Hematopoietic multipotent progenitor cell treated with erythropoietin and hydrocortisone succinate and interleukin-3 and kit ligand, for 4 days (in vitro differentiated cells): ENCODE measurements around the gene SLC19A3.
A peak's percentile ranks its signal among the peaks of the same experiment; 100 is the strongest.
"Not testable (repeated sequence)": the region's sequence is repeated elsewhere in the genome, so short reads cannot be mapped to it uniquely, and the experiment has no call there.

Experiments
- DNase-seq: peaks from one replicate; pipeline ENCODE4 v3.0.0-alpha.2; 2015

The SLC19A3 gene

DNA sequence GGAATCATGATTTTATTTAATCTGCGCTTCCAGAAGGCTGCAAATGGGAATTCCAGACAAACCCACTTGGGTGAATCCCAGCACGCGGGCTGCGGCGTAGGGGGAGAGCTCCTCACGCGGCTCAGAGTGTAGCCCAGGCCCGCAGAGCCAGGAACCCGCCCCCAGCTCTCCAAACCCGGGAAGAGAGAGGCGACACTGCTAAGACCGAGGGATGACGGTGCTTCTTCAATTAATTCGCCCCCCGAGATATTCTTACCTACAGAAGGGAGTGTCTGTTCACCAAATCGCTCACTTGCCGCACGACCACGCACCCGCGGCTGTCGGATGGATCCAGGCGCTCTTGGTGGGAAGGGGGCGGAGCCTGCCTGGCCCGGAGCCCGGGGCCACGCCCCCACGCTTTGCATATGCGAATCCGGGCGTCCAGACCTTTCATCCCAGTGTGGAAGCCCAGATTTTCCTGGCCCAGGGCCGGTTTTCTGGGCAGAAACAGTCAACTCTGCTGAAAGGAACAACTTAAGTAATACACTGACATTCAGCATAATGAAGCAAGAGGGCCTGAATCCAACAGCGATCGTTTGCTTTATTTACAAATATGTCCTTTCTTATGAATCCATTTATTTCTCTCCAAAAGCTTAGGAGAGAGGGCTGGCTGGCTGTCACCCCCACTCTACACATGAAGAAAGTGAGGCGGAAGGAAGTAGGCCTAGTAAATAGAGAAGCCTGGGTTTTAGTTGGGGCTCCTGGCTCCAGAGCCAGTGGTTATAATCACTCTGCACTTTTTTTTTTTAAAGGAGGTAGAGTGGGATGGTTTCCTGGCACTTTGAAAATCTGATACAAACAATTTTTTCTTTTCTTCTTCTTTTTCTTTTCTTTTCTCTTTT, at the start of gene SLC19A3:
Gene SLC19A3, minus strand, starts transcription at position 342 of the 881 bp plus-strand sequence. CDS start 15,710 bp downstream, outside the sequence.
- DNase-seq = peak; percentile 20

GRCh38 chr2:227766373-227766883, 48.6 kb upstream of the SLC19A3 start:
- peak; percentile 79 for DNase-seq

- no peak for DNase-seq
These were observed 48.1 kb upstream of the SLC19A3 start for GRCh38 chr2:227765788-227766372.

GRCh38 chr2:227761740-227762476, 44.1 kb upstream of the SLC19A3 start:
- DNase-seq = no peak

DNA sequence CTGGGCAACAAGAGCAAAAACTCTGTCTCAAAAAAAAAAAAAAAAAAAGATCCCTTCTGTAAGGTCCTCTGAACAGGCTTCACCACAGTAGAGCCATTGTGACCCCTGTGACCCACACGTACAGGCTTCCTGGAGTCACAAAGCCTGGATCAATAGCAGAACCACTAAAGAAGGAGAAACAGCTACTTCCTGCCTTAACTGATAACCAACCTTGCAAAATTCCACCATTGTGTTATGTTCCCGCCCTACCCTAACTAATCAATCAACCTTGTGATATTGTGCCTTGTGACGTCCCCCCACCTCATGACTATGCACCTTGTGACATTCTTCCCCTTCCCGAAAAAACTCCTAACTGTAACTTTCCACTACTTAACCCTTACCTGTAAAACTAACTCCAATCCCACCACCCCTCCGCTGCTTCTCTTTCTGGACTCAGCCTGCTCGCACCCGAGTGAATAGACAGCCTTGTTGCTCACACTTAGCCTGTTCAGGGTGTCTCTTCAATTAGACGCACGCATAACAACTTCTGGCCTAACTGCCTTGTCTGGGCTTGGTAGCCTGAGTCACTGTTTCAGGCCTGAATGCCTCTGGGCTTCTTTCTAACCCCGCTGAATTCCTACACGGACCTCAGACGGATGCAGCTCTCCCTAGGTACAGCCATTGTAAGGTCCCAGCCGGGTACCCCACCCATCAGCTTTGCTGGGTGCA, 41.7 kb upstream of the SLC19A3 start:
- no peak for DNase-seq

GRCh38 chr2:227756261-227756660, 38.4 kb upstream of the SLC19A3 start:
- not testable (repeated sequence) for DNase-seq

- no peak for DNase-seq
These were observed 30.3 kb upstream of the SLC19A3 start for GRCh38 chr2:227748079-227748478.

DNA sequence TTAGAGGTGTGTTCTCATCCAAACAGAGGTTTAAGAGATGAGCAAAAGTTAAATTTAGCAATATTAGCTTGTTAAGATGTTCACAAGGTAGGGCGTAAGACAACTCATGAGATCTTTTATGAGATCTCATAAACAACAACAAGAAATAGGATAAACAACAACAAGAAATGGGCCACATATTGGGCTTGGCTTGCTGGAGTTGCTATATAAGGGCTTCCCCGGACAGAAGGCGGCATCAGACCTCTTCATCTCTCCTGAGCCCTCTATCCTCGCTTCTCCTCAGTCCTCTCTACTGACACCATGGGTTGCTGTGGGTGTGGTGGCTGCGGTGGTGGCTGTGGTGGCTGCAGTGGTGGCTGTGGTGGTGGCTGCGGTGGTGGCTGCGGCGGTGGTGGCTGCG, 27.8 kb upstream of the SLC19A3 start, which contains the start of gene SCYGR8:
Gene SCYGR8, plus strand, starts transcription at position 301 of the 400 bp plus-strand sequence. Its CDS starts 0 bp downstream, at position 301.
- DNase-seq = no peak

DNA sequence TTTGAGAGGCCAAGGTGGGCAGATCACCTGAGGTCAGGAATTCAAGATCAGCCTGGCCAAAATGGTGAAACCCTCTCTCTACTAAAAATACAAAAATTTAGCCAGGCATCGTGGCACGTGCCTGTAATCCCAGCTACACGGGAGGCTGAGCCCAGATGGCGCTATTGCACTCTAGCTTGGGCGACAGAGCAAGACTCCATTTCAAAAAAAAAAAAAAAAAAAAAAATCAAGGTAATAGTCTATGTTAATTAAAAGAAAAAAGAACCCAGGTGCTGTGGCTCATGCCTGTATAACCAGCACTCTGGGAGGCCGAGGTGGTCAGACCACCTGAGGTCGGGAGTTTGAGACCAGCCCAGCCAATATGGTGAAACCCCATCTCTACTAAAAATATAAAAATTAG, 22.9 kb upstream of the SLC19A3 start:
- DNase-seq = not testable (repeated sequence)

- DNase-seq = no peak
These were observed 21.5 kb upstream of the SLC19A3 start for GRCh38 chr2:227739351-227739750.

GRCh38 chr2:227728035-227728434, 10.2 kb upstream of the SLC19A3 start, which contains the start of gene SCYGR7:
Gene SCYGR7, plus strand, starts transcription at chr2:227728335. Its CDS starts 0 bp downstream, at chr2:227728335.
- DNase-seq = no peak

GRCh38 chr2:227724394-227725039, 6.7 kb upstream of the SLC19A3 start, which contains the start of gene SCYGR6:
Gene SCYGR6, minus strand, starts transcription at chr2:227724757. Its CDS starts 0 bp downstream, at chr2:227724757.
- DNase-seq = no peak

DNA sequence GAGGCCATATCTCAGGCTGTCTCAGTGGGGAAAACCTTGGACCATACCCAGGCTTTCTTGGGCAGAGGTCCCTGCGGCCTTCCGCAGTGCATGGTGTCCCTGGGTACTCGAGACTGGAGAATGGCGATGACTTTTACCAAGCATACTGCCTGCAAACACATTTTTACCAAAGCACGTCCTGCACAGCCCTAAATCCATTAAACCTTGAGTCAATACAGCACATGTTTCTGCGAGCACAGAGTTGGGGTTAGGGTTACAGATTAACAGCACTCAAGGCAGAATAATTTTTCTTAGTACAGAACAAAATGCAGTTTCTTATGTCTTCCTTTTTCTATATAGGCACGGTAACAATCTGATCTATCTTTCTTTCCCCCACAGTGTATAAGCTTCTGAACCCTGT, 5.0 kb upstream of the SLC19A3 start:
- not testable (repeated sequence) for DNase-seq

DNA sequence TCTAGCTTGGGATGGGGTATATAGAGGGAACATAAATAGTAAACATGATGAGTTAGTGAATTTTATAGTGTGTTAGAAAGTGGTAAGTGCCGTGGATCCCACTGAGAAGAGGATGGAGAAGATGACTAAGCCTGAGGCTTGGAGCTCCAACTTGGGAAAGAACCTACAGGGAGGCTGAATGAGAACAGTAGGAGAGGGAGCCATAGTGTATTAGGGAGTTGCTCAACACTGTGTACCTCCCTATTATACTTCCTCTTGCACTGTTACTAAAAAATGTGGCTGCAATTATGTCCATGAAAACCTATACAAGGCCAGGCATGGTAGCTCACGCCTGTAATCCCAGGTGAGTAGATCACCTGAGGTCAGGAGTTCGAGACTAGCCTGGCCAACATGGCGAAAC, 2.9 kb upstream of the SLC19A3 start:
- no peak for DNase-seq

DNA sequence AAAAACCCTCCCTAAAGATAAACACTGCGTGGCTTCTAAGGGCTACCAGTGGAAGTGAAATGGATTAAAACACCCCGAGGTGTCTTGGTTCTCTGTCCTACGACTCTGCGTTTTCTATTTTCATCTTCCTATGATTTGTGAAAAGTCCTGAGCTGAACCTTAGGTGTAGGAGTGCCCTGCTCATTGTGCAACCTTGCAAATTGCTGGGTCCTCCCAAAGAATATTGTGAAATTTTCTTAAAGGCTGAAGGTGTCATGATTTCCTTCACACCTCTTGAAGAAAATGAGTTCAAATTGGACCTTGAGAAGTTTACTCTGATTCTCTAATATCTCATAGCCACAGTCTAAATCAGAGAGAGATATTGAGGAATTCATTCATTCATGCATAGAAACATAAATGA, 1.8 kb upstream of the SLC19A3 start:
- DNase-seq = no peak

DNA sequence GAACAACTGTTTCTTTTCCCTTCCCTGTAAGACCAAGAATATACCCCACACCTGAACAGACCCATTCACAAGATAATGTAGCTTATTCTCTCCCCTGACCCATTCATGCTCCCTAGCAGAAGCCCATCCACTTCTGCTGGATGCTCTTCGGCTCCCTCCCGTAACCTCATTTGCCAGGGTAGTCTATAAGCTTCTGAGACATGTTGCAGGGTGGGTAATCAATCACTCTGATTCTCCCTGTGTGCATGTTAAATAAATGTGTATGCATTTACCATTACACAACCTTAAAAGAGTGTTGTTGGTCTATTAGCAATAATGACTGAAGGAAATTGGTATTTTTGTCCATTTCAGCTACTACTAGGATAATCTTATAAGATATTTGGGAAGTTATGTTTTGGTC, 1.3 kb downstream of the SLC19A3 start:
- no peak for DNase-seq

GRCh38 chr2:227713291-227713690, 4.5 kb downstream of the SLC19A3 start:
- DNase-seq = no peak

GRCh38 chr2:227710986-227711385, 6.8 kb downstream of the SLC19A3 start:
- no peak for DNase-seq

- DNase-seq = no peak
These were observed 10.4 kb downstream of the SLC19A3 start for GRCh38 chr2:227707390-227707789.

GRCh38 chr2:227706859-227707258, 11.0 kb downstream of the SLC19A3 start:
- no peak for DNase-seq

DNA sequence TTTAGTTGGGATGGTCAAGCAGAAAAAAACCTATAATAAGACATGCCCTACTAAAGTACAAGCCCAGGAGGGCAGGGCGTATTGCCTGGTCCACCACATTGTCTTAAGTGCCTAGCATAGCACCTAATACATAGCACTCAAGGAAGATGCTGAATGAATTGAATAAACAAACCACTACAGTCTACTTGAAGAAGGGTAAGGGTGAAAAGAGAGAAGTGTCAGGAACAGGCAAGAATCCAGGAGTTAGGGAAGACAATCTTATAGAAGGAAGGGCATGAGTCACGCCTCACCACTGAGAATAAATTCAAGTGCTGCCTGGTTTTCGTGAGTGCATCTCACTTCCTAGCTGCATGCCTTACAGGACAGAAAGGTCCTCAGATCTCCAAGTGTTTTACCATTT, 13.9 kb downstream of the SLC19A3 start:
- DNase-seq = no peak

- DNase-seq = no peak
These were observed 14.5 kb downstream of the SLC19A3 start for GRCh38 chr2:227703280-227703732.
